MCF 10A (cell line): Measurements from ENCODE around the gene CABLES1. TPM values are rescaled to one million over a fixed set of nuclear protein-coding genes. Genes with fewer than 3 reads are reported as not detected.

Experiments
- BruUV-seq: library from RNA; stranded (reverse); fragments of 400-500 nt; replicated peaks from 2 replicates; lab custom pipeline; 2021; lab: Mats Ljungman, UMichigan
- CTCF ChIA-PET: fragments of 300-600 bp; sonication (Branson Sonifier 250); formaldehyde crosslinking; extraction: SDS; loops from one replicate; lab custom pipeline; 2021; ENCODE audit warnings: antibody characterized with exemption, inconsistent platforms; lab: Yijun Ruan, JAX
- POLR2A ChIA-PET: fragments of 300-600, 350-650 bp; sonication (Branson Sonifier 250); formaldehyde crosslinking; extraction: SDS; loops from one replicate; lab custom pipeline; 2020; ENCODE audit warnings: antibody characterized with exemption, inconsistent platforms; lab: Yijun Ruan, JAX
- DNase-seq: peaks from one replicate; pipeline ENCODE4 v3.0.0-alpha.2; 2018; ENCODE audit not compliant: unreplicated experiment
- H3K27ac Mint-ChIP-seq: one replicate; pipeline ENCODE4 v1.8.0; 2022; ENCODE audit warnings: mild to moderate bottlenecking, low read depth, mixed read lengths; ENCODE audit not compliant: unreplicated experiment
- H3K27me3 Mint-ChIP-seq: one replicate; pipeline ENCODE4 v1.8.0; 2022; ENCODE audit warnings: mixed read lengths; ENCODE audit not compliant: insufficient read depth, unreplicated experiment
- H3K36me3 Mint-ChIP-seq: one replicate; pipeline ENCODE4 v1.8.0; 2022; ENCODE audit warnings: mild to moderate bottlenecking, moderate library complexity, mixed read lengths; ENCODE audit not compliant: insufficient read depth, unreplicated experiment
- H3K4me1 Mint-ChIP-seq: one replicate; pipeline ENCODE4 v1.8.0; 2022; ENCODE audit warnings: mixed read lengths; ENCODE audit not compliant: insufficient read depth, unreplicated experiment
- H3K4me3 Mint-ChIP-seq: one replicate; pipeline ENCODE4 v1.8.0; 2022; ENCODE audit warnings: mild to moderate bottlenecking, moderate library complexity, mixed read lengths; ENCODE audit not compliant: unreplicated experiment
- H3K9me3 Mint-ChIP-seq: one replicate; pipeline ENCODE4 v1.8.0; 2022; ENCODE audit warnings: mixed read lengths; ENCODE audit not compliant: unreplicated experiment
- CTCF ChIP-seq: fragments of 200-600 bp; IDR thresholded peaks from one replicate; pipeline ENCODE4 v1.8.0; 2022; ENCODE audit warnings: antibody characterized with exemption, mild to moderate bottlenecking; ENCODE audit not compliant: unreplicated experiment
- intact Hi-C: fragments of 100-400 bp; cut with micrococcal nuclease; formaldehyde crosslinking; loops from 2 replicates; pipeline ENCODE4 v1.14.1; 2022
- total RNA-seq: library from RNA; stranded (reverse); gene quantifications from 2 replicates; pipeline ENCODE4 v1.2.3, GENCODE V29; 2022

The CABLES1 gene
- total RNA-seq, 1 experiment from 2014 or later: 3.2 TPM

GRCh38 chr18:23144640-23145039 is 9.4 kb downstream of the CABLES1 start:
- TF ChIP-seq CTCF: no peak
- DNase-seq: no peak
- no peak overlapping the region for H3K27ac Mint-ChIP-seq
- no peak overlapping the region for H3K4me3 Mint-ChIP-seq
- BruUV-seq: no TSS peak
- ChIA-PET POLR2A (interaction anchor here (1.2 to 2.2 kb wide), 3 partner anchors 10 to 25 kb away, joined by 3 to 13 read pairs (median 6); partner anchors contain the start of gene CABLES1), CTCF (no interaction called here)
- H3K4me1 Mint-ChIP-seq: peaks cover 21% of the 10 kb centered on the region
- no peaks in the 10 kb centered on the region for H3K36me3 Mint-ChIP-seq
- H3K9me3 Mint-ChIP-seq: no peaks in the 10 kb centered on the region
- no peaks in the 10 kb centered on the region for H3K27me3 Mint-ChIP-seq
- intact Hi-C loops: no loop called here

- POLR2A ChIA-PET: interaction anchor here (1.6 kb wide), 1 partner anchor 11 kb away, joined by 6 read pairs; no protein-coding TSS in a partner anchor
- no peak for DNase-seq
These were observed 10.3 kb downstream of the CABLES1 start for GRCh38 chr18:23145621-23146020.

GRCh38 chr18:23146861-23147469 is 11.7 kb downstream of the CABLES1 start:
- Mint-ChIP-seq H3K4me3 (no peak overlapping the region), H3K9me3 (no peaks in the 10 kb centered on the region), H3K27me3 (no peaks in the 10 kb centered on the region), H3K4me1 (peaks cover 21% of the 10 kb centered on the region), H3K36me3 (no peaks in the 10 kb centered on the region), H3K27ac (no peak overlapping the region)
- no peak for TF ChIP-seq CTCF
- ChIA-PET POLR2A (interaction anchor here (1.2 to 1.6 kb wide), 2 partner anchors 13 to 102 kb away, joined by 3 to 6 read pairs; no protein-coding TSS in a partner anchor), CTCF (interaction anchor here (0.6 to 1.3 kb wide), 5 partner anchors 11 to 232 kb away, joined by 3 to 8 read pairs (median 3); no protein-coding TSS in a partner anchor)
- no peak for DNase-seq
- intact Hi-C loops: no loop called here
- BruUV-seq: no TSS peak

More at GRCh38 chr18:23145621-23146020, 10.3 kb downstream of the CABLES1 start:
- peaks cover 21% of the 10 kb centered on the region for H3K4me1 Mint-ChIP-seq
- intact Hi-C loops: no loop called here
- H3K27me3 Mint-ChIP-seq: no peaks in the 10 kb centered on the region
- no peak for TF ChIP-seq CTCF
- CTCF ChIA-PET: no interaction called here
- no peak overlapping the region for H3K4me3 Mint-ChIP-seq
- no TSS peak for BruUV-seq
- H3K9me3 Mint-ChIP-seq: no peaks in the 10 kb centered on the region
- no peaks in the 10 kb centered on the region for H3K36me3 Mint-ChIP-seq
- H3K27ac Mint-ChIP-seq: no peak overlapping the region

GRCh38 chr18:23148382-23148781 is 13.1 kb downstream of the CABLES1 start:
- Mint-ChIP-seq H3K4me1 (peaks cover 9% of the 10 kb centered on the region), H3K36me3 (no peaks in the 10 kb centered on the region), H3K9me3 (no peaks in the 10 kb centered on the region), H3K27ac (no peak overlapping the region), H3K27me3 (no peaks in the 10 kb centered on the region), H3K4me3 (no peak overlapping the region)
- ChIA-PET CTCF (no interaction called here), POLR2A (interaction anchor here (0.6 kb wide), 1 partner anchor 14 kb away, joined by 3 read pairs; no protein-coding TSS in a partner anchor)
- no TSS peak for BruUV-seq
- TF ChIP-seq CTCF: no peak
- intact Hi-C loops: no loop called here
- no peak for DNase-seq
